ENCODE measurements around the gene AGO3.
A peak's percentile ranks its signal among the peaks of the same experiment; 100 is the strongest.

Gene AGO3

DNA sequence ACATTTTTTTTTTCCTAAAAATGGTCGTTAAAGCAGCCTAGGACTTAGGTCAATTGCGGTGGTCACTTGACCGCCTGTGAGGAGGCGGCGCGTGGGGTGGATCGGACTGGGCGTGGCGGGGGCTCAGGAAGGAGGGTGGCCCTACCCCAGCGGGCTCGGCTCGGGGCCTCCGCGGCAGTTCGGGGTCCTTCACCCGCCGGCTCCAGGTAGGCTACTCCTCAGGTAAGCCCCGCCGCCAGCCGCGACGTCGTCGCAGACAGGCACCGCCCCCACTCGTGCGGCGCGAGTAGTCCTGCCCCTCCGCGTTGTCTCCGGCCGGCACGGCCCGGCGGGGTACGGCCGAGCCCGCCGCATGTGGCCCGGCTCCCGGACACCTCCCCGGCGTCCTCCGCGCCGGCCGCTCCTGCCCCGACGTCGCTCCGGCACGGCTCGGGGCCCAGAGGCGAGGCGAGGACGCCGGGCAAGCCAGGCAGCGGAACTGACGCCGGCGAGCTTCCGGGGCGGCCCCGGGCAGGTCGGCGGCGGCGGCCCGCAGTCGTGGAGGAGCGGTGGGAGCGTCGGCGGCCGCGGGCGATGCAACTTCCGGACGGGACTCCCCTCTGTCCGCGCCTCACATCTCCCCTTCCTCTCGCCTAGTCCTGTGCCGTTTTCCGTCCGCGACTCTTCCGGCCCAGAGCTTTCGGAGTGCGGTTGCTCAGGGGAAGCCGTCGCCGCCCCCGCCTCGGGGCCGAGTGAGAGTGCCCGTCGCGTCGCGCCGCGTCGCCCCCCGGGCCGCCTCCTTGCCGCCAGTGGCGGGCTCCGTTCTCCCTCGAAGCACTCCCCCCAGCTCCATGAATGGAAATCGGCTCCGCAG is at the start of gene AGO3:
AGO3 (plus strand) TSS at position 513 of the 853 bp plus-strand sequence; CDS start at position 835, 322 bp downstream.
- Histone ChIP-seq H3K4me1 (peaks cover 21 to 47% (median 36%) of the 10 kb centered on the region in 10 experiments), H3K27me3 (no peaks in the 10 kb centered on the region), H3K36me3 (peaks cover 0 to 10% (median 0%) of the 10 kb centered on the region in 11 experiments; a peak in 1 of 22 replicates), H3K4me3 (peak within 1 kb of the TSS; percentile 82 to 98 (median 94)), H4K20me1 (peaks cover under 1 to 44% (median 26%) of the 10 kb centered on the region in 11 experiments; a peak in 15 of 22 replicates), H3K27ac (peak within 1 kb of the TSS; percentile 86 to 99 (median 96)), H3K4me2 (peak within 1 kb of the TSS; percentile 72 to 95 (median 90)), H3K9ac (peak within 1 kb of the TSS; percentile 90 to 99 (median 95)), H3K9me3 (replicated peaks in 1 of 11) (no peaks in the 10 kb centered on the region)
- TF ChIP-seq Cebpa-rat (IDR thresholded peaks at IDR 0.05), result no peak

DNA sequence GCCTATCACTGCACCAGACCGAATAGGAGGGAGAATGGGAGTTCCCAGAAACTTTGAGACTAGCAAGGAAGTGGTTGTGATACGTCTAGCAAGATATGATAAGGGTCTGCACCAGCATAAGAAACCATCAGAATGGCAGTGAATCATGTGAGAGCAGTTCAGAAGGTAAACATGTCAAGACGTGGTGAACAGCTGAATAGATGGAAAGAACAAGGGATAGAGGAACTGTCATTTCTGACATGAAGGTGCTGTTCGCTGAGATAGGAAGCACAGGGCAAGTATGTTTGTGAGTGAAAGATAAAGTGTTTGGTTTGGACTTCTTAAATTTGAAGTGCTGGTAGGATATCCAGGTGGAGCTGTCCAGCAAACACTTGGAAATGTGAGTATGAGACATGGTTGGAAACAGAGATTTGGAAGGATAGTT is 49.0 kb upstream of the AGO3 start:
- no peak overlapping the region for H3K9ac ChIP-seq
- H3K4me3 ChIP-seq, result no peak overlapping the region
- no peak overlapping the region for H3K4me2 ChIP-seq
- H3K27ac ChIP-seq, result no peak overlapping the region
- H3K36me3 ChIP-seq, result no peaks in the 10 kb centered on the region
- peaks cover 27 to 37% (median 30%) of the 10 kb centered on the region in 10 experiments for H3K4me1 ChIP-seq
- H3K27me3 ChIP-seq, result no peaks in the 10 kb centered on the region
- peaks cover 17 to 28% (median 27%) of the 10 kb centered on the region in 11 experiments; a peak in 20 of 22 replicates for H4K20me1 ChIP-seq
- TF ChIP-seq Cebpa-rat (IDR thresholded peaks at IDR 0.05), result no peak
- H3K9me3 ChIP-seq (replicated peaks in 1 of 11), result no peaks in the 10 kb centered on the region

DNA sequence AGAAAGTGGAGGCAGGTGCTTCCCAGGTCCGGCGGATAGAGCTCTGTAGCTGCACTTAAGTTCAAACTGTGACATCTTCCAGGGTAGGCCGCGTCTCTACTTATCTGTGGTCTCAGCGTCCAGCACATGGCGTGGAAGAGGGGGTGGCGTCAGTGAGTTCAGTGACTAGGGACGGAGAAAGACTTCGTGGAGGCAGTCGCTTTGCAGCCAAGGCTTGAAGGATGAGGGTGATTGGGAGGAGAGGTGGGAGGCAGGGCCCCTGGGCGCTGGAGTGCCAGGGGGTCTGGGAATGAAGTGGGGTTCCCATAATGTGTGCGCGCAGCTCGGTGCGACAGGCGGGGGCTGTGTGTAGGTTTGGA is 48.3 kb upstream of the AGO3 start:
- Histone ChIP-seq H3K4me3 (peak overlapping the region in 9 of 10 experiments; percentile 27 to 100 (median 92); a peak in 8 of 20 replicates), H3K27ac (no peak overlapping the region), H3K4me2 (peak overlapping the region in 7 of 11 experiments; percentile 34 to 95 (median 62); a peak in 12 of 22 replicates), H3K36me3 (peaks cover 0 to 1% (median 0%) of the 10 kb centered on the region in 11 experiments; a peak in 1 of 22 replicates), H3K27me3 (no peaks in the 10 kb centered on the region), H3K9ac (no peak overlapping the region; a peak in 1 of 22 replicates), H3K9me3 (replicated peaks in 1 of 11) (no peaks in the 10 kb centered on the region), H4K20me1 (peaks cover 21 to 36% (median 34%) of the 10 kb centered on the region in 11 experiments; a peak in 20 of 22 replicates), H3K4me1 (peaks cover 34 to 44% (median 37%) of the 10 kb centered on the region in 10 experiments)
- no peak for TF ChIP-seq Cebpa-rat (IDR thresholded peaks at IDR 0.05)

DNA sequence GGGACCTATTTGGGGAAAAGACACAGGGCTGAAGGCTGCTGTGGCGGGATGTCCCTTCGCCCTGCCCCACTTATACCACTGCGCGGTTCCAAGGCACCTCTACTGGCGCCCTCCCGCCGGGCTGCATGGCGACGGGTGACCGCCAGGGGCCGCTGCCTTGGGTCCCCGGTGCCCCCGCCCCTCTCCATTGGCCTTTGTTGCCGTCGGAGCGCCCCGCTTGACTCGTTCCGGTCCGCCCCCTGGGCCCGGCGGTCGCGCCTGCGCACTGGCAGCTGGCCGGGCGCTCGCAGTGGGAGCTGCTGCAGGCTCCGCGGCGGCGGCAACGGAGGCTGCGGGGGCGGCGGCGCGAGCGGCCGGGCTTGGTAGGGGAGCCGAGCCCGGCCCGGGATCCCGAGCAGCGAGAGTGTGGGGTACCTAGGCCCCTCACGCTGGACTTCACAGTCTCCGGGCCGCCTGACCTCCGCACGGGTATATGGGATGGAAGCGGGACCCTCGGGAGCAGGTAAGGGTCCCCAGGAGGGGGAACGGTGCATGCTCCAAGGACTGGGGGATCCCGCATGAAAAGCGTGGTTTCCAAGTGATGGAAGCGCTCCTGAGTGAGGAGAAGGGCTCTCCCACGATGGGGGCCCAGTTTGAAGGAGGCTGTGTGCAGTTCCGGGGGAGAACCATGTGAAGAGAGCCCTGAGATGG is 47.8 kb upstream of the AGO3 start, which contains the start of gene AGO1:
AGO1 (plus strand) TSS at position 265 of the 690 bp plus-strand sequence; CDS start at position 478, 213 bp downstream.
- Histone ChIP-seq H4K20me1 (peaks cover 22 to 41% (median 39%) of the 10 kb centered on the region in 11 experiments; a peak in 20 of 22 replicates), H3K36me3 (peaks cover 0 to 6% (median under 1%) of the 10 kb centered on the region in 11 experiments; a peak in 8 of 22 replicates), H3K9me3 (replicated peaks in 1 of 11) (no peaks in the 10 kb centered on the region), H3K27me3 (no peaks in the 10 kb centered on the region), H3K27ac (peak within 1 kb of the TSS; percentile 55 to 88 (median 79)), H3K4me2 (peak within 1 kb of the TSS; percentile 83 to 97 (median 95)), H3K9ac (peak within 1 kb of the TSS; percentile 83 to 93 (median 88)), H3K4me3 (peak within 1 kb of the TSS; percentile 81 to 100 (median 97)), H3K4me1 (peaks cover 38 to 49% (median 42%) of the 10 kb centered on the region in 10 experiments)
- no peak for TF ChIP-seq Cebpa-rat (IDR thresholded peaks at IDR 0.05)

DNA sequence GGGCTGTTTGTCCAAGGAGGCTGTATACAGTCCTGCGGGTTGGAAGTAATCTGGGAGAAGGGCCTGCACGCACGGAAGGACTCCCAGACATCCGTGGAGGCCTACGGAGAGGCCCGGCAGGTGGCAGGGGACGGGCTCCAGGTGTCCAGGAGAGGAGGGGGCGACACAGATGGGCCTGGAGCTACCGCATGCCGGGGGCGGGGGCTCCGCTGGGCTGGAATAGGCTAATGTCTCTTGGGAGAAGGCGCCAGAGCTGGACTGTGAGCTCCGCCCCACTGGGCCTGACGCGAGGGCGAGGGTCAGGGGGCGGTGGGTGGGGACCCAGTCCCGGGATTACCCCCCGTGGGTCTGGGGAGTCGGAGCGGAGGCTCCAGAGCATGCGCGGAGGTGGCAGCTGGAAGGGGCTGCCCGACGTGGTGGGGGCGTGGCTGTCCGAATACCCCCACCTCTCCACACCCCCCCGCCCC is 47.2 kb upstream of the AGO3 start:
- Histone ChIP-seq H3K27ac (peak overlapping the region; percentile 55 to 88 (median 79)), H4K20me1 (peaks cover 27 to 47% (median 43%) of the 10 kb centered on the region in 11 experiments; a peak in 20 of 22 replicates), H3K4me2 (peak overlapping the region; percentile 83 to 97 (median 95)), H3K36me3 (peaks cover 4 to 12% (median 6%) of the 10 kb centered on the region in 11 experiments; a peak in 19 of 22 replicates), H3K9me3 (replicated peaks in 1 of 11) (no peaks in the 10 kb centered on the region), H3K9ac (peak overlapping the region; percentile 83 to 93 (median 88)), H3K4me1 (peaks cover 38 to 55% (median 45%) of the 10 kb centered on the region in 10 experiments), H3K4me3 (peak overlapping the region; percentile 81 to 100 (median 97)), H3K27me3 (no peaks in the 10 kb centered on the region)
- no peak for TF ChIP-seq Cebpa-rat (IDR thresholded peaks at IDR 0.05)

DNA sequence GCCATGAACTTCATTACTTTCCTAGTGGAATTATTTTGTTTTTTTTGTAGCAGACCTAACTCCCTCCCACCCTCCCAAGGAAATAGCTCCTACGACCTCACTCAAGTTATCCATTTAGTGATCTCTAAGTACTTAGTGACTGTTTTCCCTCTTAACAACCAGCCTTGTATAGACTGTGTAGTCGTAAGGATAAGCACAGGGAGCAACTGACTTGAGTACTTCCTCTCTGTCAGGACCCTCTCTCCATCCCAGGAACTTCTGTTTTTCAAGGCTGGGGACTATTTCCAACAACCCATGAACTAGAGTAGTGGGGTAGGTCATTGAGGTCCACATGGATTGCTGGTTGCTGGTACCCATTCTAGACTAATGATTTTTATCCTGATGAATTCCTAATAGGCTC is 46.0 kb upstream of the AGO3 start:
- TF ChIP-seq Cebpa-rat (IDR thresholded peaks at IDR 0.05), result no peak
- Histone ChIP-seq H3K4me2 (peak overlapping the region; percentile 67 to 97 (median 95); a peak in 20 of 22 replicates), H3K27ac (no peak overlapping the region), H3K4me3 (no peak overlapping the region; a peak in 1 of 20 replicates), H3K9ac (no peak overlapping the region), H4K20me1 (peaks cover 27 to 54% (median 43%) of the 10 kb centered on the region in 11 experiments; a peak in 20 of 22 replicates), H3K27me3 (no peaks in the 10 kb centered on the region), H3K9me3 (replicated peaks in 1 of 11) (no peaks in the 10 kb centered on the region), H3K36me3 (peaks cover 7 to 25% (median 16%) of the 10 kb centered on the region in 11 experiments; a peak in 20 of 22 replicates), H3K4me1 (peaks cover 38 to 64% (median 54%) of the 10 kb centered on the region in 10 experiments)

DNA sequence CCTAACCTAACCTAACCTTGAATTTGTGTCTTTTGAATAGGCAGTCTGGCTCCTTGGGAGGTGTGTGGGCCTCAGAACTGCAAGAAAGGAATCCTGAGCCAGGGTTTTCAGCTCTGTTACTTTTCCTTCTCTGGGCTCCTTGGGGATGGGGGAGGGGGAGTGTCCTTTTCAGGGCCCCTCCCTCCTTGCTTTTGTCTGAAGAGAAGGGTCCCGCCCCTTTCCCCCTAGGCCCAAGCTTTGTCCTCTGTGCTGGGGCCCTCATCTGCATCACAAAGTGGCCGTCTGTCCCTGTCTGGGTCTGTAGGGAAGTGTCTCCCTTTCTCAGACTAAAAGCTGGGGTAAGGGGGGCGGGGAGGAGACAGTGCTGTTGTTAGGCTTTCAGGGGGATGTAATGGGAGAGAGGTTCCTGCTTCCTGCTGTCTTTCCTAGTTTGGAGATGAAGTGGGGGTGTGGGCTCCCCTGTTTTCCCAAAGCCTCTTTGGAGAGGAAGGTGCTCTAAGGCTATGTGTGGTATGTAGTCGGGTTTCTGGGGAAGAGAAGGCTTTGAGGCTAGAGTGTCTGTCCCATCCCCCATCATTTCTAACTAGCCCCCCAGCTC is 44.8 kb upstream of the AGO3 start:
- TF ChIP-seq Cebpa-rat (IDR thresholded peaks at IDR 0.05), result no peak
- Histone ChIP-seq H3K4me3 (peak overlapping the region in 1 of 10 experiments; percentile 30; a peak in 1 of 20 replicates), H3K27ac (peak overlapping the region in 8 of 11 experiments; percentile 7 to 59 (median 36); a peak in 11 of 22 replicates)

More for the DNA sequence above, 44.8 kb upstream of the AGO3 start:
- Histone ChIP-seq H4K20me1 (peaks cover 27 to 54% (median 43%) of the 10 kb centered on the region in 11 experiments; a peak in 20 of 22 replicates), H3K4me1 (peaks cover 38 to 64% (median 54%) of the 10 kb centered on the region in 10 experiments), H3K4me2 (peak overlapping the region; percentile 56 to 97 (median 74)), H3K9ac (peak overlapping the region in 9 of 11 experiments; percentile 10 to 33 (median 26); a peak in 9 of 22 replicates), H3K27me3 (no peaks in the 10 kb centered on the region), H3K9me3 (replicated peaks in 1 of 11) (no peaks in the 10 kb centered on the region), H3K36me3 (peaks cover 18 to 36% (median 28%) of the 10 kb centered on the region in 11 experiments)

All from BLaER1 treated with 17β-estradiol and CSF1 and Interleukin-3, amounts not matched to agents 10 nM and 100 nM (cell line).